Mucosa of rectum (tissue), 2 donors: ENCODE results near the gene ALKBH4.
"Not testable (repeated sequence)": the region's sequence is repeated elsewhere in the genome, so short reads cannot be mapped to it uniquely, and the experiment has no call there.

Experiments used
- H3K27ac ChIP-seq, 2 donors: one replicate each; pipeline ENCODE4 v1.7.0; 2013; ENCODE audit warnings: inconsistent platforms in 2 of 2, low read depth in 2 of 2, low read length in 2 of 2
- H3K27me3 ChIP-seq, 2 donors: one replicate each; pipeline ENCODE4 v1.7.0; 2013; ENCODE audit warnings: low read length in 2 of 2; ENCODE audit not compliant: control insufficient read depth in 2 of 2, insufficient read depth in 2 of 2
- H3K36me3 ChIP-seq, 2 donors: one replicate each; pipeline ENCODE4 v1.7.0; 2013; ENCODE audit warnings: low read length in 2 of 2; ENCODE audit not compliant: control insufficient read depth in 2 of 2, insufficient read depth in 2 of 2
- H3K4me1 ChIP-seq, 2 donors: one replicate each; pipeline ENCODE4 v1.7.0; 2013; ENCODE audit warnings: low read length in 2 of 2, mild to moderate bottlenecking in 1 of 2; ENCODE audit not compliant: control insufficient read depth in 2 of 2, insufficient read depth in 2 of 2
- H3K4me3 ChIP-seq, 2 donors: one replicate each; pipeline ENCODE4 v1.7.0; 2013; ENCODE audit warnings: low read length in 2 of 2
- H3K9ac ChIP-seq, 2 donors: one replicate each; pipeline ENCODE4 v1.7.0; 2013; ENCODE audit warnings: low read length in 2 of 2, low read depth in 1 of 2, mild to moderate bottlenecking in 1 of 2
- H3K9me3 ChIP-seq, 2 donors: one replicate each; pipeline ENCODE4 v1.7.0; 2013; ENCODE audit warnings: low read length in 2 of 2; ENCODE audit not compliant: control insufficient read depth in 2 of 2
- donor health status: healthy.
- donor health status: Normal muscosa, but diverticular disease.

Gene ALKBH4

GRCh38 chr7:102454932-102455331, 9.7 kb downstream of the ALKBH4 start:
- peaks cover 9 to 23% of the 10 kb centered on the region in 2 donors for H3K36me3 ChIP-seq
- H3K4me1 ChIP-seq, H3K9me3 ChIP-seq, H3K4me3 ChIP-seq, H3K9ac ChIP-seq, H3K27me3 ChIP-seq, H3K27ac ChIP-seq: not testable (repeated sequence)

DNA sequence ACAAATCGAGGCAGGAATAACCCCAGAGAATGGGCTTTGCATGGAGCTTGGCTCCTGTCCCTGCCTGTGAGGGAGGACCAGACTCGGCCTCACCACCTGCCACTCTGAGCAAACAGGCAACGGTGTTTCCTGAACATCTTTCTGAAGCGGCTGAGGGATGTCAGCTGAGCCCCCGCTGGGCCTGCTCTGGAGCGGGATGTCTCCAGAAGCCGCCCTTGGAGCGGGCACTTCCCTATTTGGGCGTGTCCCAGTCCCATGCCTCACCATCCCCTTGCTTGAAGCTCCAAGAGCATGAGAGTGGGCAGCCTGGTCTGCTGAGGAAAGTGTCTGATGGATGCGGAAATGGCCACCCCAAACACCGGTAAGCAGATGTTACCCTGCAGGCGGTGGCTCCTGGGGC, 10.2 kb downstream of the ALKBH4 start:
- H3K9me3 ChIP-seq: no peaks in the 10 kb centered on the region
- no peaks in the 10 kb centered on the region for H3K27me3 ChIP-seq
- H3K4me3 ChIP-seq: no peak overlapping the region
- no peaks in the 10 kb centered on the region for H3K4me1 ChIP-seq
- H3K27ac ChIP-seq: no peak overlapping the region
- peaks cover 8 to 22% of the 10 kb centered on the region in 2 donors for H3K36me3 ChIP-seq
- H3K9ac ChIP-seq: no peak overlapping the region

DNA sequence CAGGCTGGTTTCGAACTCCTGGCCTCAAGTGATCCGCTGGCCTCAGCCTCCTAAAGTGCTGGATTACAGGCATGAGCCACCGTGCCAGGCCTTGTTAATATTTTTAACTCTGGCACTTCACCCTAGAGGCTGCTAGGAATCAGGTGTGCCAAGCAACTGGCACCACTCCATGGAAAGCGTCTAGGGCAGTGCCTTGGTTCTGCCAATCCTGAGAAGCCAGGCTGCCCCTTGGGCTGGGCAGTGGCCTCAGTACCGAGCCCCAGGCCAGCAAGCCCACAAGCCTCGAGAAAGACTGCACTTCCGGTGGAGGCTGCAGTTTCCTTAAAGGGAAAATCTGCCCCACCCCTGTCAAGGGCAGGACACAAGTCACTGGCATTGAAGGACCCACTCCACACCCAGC, 11.3 kb downstream of the ALKBH4 start:
- Histone ChIP-seq H3K27ac (no peak overlapping the region), H3K9ac (no peak overlapping the region), H3K4me3 (no peak overlapping the region), H3K4me1 (no peaks in the 10 kb centered on the region), H3K36me3 (peaks cover 4 to 16% of the 10 kb centered on the region in 2 donors), H3K27me3 (no peaks in the 10 kb centered on the region), H3K9me3 (no peaks in the 10 kb centered on the region)

DNA sequence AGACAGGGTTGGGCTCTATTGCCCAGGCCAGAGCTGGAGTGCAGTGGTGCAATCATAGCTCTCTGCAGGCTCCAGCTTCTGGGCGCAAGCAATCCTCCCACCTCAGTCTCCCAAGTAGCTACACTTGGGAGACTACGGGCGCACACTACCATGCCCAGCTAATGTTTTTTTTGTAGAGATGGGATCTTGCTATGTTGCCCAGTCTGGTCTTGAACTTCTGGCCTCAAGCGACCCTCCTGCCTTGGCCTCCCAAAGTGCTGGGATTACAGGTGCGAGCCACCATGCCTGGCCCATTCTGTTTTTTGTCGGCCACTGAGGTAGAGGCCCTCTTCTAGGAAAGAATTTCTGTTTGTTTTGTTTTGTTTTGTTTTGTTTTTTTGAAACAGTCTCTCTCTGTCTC, 12.2 kb downstream of the ALKBH4 start:
- no peak overlapping the region for H3K4me3 ChIP-seq
- no peak overlapping the region for H3K27ac ChIP-seq
- H3K9me3 ChIP-seq: no peaks in the 10 kb centered on the region
- no peak overlapping the region for H3K9ac ChIP-seq
- H3K36me3 ChIP-seq: peaks cover 0 to 11% of the 10 kb centered on the region in 2 donors
- H3K4me1 ChIP-seq: no peaks in the 10 kb centered on the region
- no peaks in the 10 kb centered on the region for H3K27me3 ChIP-seq

- no peak overlapping the region for H3K9ac ChIP-seq
- H3K36me3 ChIP-seq: peaks cover 0 to 12% of the 10 kb centered on the region in 2 donors
- no peak overlapping the region for H3K27ac ChIP-seq
- no peaks in the 10 kb centered on the region for H3K4me1 ChIP-seq
- H3K4me3 ChIP-seq: no peak overlapping the region
- H3K9me3 ChIP-seq: no peaks in the 10 kb centered on the region
- H3K27me3 ChIP-seq: no peaks in the 10 kb centered on the region
These were observed 13.2 kb downstream of the ALKBH4 start for GRCh38 chr7:102451371-102452054.

- H3K9ac ChIP-seq: no peak overlapping the region
- no peaks in the 10 kb centered on the region for H3K27me3 ChIP-seq
- no peaks in the 10 kb centered on the region for H3K9me3 ChIP-seq
- no peak overlapping the region for H3K4me3 ChIP-seq
- no peak overlapping the region for H3K27ac ChIP-seq
- no peaks in the 10 kb centered on the region for H3K4me1 ChIP-seq
- H3K36me3 ChIP-seq: peaks cover 0 to 12% of the 10 kb centered on the region in 2 donors
These were observed 14.4 kb downstream of the ALKBH4 start for GRCh38 chr7:102450242-102450641.

- Histone ChIP-seq H3K9ac (no peak overlapping the region), H3K27me3 (no peaks in the 10 kb centered on the region), H3K4me3 (no peak overlapping the region)
These were observed 15.5 kb downstream of the ALKBH4 start for GRCh38 chr7:102449136-102449535.

GRCh38 chr7:102447311-102447710, 17.4 kb downstream of the ALKBH4 start:
- no peaks in the 10 kb centered on the region for H3K4me1 ChIP-seq
- H3K9me3 ChIP-seq: no peaks in the 10 kb centered on the region
- no peaks in the 10 kb centered on the region for H3K27me3 ChIP-seq
- H3K27ac ChIP-seq: no peak overlapping the region
- H3K9ac ChIP-seq: no peak overlapping the region
- no peak overlapping the region for H3K4me3 ChIP-seq
- peaks cover 0 to 12% of the 10 kb centered on the region in 2 donors for H3K36me3 ChIP-seq

More at GRCh38 chr7:102449136-102449535, 15.5 kb downstream of the ALKBH4 start:
- peaks cover 0 to 12% of the 10 kb centered on the region in 2 donors for H3K36me3 ChIP-seq
- no peaks in the 10 kb centered on the region for H3K4me1 ChIP-seq
- H3K9me3 ChIP-seq: no peaks in the 10 kb centered on the region
- no peak overlapping the region for H3K27ac ChIP-seq

DNA sequence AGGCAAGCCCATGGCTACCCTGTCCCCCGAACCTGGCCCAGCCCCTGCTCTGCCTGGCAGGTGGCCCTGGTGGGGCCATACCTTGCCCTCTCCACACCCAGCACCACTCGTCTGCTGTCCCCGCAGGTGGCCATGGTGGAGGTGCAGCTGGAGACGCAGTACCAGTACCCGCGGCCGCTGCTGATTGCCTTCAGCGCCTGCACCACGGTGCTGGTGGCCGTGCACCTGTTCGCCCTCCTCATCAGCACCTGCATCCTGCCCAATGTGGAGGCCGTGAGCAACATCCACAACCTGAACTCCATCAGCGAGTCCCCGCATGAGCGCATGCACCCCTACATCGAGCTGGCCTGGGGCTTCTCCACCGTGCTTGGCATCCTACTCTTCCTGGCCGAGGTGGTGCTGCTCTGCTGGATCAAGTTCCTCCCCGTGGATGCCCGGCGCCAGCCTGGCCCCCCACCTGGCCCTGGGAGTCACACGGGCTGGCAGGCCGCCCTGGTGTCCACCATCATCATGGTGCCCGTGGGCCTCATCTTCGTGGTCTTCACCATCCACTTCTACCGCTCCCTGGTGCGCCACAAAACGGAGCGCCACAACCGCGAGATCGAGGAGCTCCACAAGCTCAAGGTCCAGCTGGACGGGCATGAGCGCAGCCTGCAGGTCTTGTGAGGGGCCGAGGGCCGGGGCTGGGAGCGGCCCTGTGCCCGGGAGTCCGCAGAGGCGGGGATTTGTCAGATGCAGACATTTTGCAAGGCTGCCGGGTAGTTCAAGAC, 18.1 kb downstream of the ALKBH4 start:
- Histone ChIP-seq H3K4me3 (no peak overlapping the region), H3K36me3 (peaks cover 0 to 12% of the 10 kb centered on the region in 2 donors), H3K9ac (no peak overlapping the region), H3K27ac (peak overlapping the region in 1 of 2 donors; percentile 38), H3K27me3 (no peaks in the 10 kb centered on the region), H3K9me3 (no peaks in the 10 kb centered on the region), H3K4me1 (no peaks in the 10 kb centered on the region)

- Histone ChIP-seq H3K27me3 (no peaks in the 10 kb centered on the region), H3K4me3 (no peak overlapping the region), H3K9me3 (no peaks in the 10 kb centered on the region), H3K9ac (no peak overlapping the region), H3K27ac (peak overlapping the region in 1 of 2 donors; percentile 58), H3K36me3 (peaks cover 0 to 12% of the 10 kb centered on the region in 2 donors), H3K4me1 (no peaks in the 10 kb centered on the region)
These were observed 19.0 kb downstream of the ALKBH4 start for GRCh38 chr7:102445674-102446071.
